GM21723 (cell line): Measurements from ENCODE around the gene RPL29.

Experiments
- ATAC-seq: cut with Tn5 transposase; IDR thresholded peaks from one replicate; pipeline ENCODE4 v1.9.1; 2021; ENCODE audit warnings: mild to moderate bottlenecking, moderate library complexity; ENCODE audit not compliant: unreplicated experiment

The RPL29 gene

DNA sequence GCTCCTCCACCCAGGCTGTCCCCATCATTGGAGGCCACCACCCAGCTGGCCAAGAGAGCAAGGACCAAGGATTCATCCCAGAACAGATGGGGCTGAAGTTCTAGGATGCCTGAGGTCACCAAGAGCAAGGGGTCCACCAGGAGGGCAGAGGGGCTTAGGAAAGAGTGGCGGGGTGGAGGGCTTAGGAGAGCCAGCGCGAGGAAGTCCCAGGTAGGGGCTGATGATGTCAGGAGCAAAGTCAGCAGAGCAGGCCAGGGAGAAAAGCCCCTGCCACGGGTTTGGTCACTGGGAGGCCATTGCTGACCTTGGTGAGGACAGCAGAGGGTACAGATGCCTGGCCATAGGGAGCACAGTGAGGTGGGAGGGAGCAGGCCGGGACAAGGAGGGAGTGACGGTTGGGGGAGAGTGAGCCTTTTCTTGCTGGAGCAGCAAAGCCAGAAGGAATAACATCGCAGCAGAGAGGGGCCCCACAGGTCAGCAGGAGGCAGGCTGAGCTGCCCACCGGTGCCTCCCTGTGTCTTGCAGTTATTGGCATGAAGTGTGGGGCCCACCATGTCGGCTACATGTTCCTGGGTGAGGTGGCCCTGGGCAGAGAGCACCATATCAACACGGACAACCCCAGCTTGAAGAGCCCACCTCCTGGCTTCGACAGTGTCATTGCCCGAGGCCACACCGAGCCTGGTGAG is 48.3 kb downstream of the RPL29 start:
- no peak for ATAC-seq

DNA sequence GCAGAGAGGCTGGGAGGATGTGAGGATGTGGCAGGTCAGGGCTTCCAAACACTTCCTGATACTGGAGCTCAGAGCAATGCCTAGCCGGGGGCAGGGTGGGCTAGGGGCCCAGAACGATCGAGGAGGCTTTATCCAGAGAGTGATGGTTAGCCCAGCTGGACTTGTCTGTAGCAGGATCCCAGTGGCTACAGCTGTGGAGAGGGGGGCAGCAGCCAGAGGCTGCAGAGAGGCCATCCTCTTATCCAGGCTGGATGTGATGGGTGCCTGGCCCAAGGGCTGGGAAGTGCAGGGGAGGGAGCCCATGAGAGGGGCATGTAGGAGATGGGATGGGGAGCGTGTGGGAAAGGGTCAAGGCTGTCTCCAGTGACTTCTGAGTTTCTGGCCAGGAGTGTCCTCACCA is 48.9 kb downstream of the RPL29 start:
- ATAC-seq = no peak

DNA sequence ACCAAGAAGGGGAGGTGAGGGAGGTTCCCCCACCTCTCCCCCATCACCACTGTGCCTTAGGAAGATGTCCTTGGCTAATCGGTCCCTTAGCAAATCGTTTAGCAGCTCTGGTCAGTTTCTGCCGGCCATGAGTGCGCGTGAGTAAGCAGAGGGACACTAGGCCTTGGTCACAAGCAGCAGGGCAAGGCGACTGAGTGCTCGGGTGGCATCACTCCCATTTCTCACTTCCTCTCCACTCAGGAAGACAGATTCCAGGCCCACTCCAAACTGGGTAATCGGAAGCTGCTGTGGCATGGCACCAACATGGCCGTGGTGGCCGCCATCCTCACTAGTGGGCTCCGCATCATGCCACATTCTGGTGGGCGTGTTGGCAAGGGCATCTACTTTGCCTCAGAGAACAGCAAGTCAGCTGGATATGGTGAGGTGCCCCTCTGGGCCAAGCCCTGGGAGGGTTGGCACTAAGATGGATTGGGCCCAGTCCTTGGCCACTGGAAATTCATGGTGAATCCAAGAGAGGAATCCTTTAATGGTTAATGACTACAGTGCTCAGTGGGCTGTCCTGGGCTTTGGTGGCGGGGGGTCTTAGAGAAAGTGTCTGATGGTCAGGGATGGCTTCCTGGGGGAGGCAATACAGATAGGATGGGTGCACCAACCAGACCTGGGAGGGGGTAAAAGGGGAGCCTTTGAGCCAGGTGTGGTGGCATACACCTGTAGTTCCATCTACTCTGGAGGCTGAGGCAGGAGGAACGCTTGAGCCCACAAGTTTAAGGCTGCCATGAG is 49.6 kb downstream of the RPL29 start:
- no peak for ATAC-seq

DNA sequence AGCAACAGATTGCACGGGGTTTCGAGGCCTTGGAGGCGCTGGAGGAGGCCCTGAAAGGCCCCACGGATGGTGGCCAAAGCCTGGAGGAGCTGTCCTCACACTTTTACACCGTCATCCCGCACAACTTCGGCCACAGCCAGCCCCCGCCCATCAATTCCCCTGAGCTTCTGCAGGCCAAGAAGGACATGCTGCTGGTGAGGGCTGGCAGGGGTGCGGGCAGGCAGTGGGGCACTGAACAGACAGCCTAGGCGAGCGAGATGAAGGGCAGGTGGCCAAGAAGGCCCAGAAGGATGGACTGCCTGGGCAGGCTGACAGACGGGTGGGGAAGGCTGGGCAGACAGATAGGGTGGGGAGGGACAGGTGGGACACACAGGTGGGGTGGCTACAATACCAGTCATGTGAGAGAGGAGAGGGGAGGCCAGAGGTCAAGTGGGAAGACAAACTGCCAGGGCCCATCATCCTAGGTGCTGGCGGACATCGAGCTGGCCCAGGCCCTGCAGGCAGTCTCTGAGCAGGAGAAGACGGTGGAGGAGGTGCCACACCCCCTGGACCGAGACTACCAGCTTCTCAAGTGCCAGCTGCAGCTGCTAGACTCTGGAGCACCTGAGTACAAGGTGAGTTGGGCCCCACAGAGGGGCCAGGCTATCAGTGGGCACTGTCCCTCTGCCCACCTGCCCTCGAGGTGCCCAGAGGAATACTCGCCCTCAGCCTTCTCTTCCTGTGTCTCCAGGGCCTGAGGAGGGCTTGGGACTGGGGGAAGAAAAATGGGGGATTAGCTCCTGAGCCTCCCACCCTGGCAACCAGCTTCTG is 50.5 kb downstream of the RPL29 start:
- ATAC-seq = no peak

DNA sequence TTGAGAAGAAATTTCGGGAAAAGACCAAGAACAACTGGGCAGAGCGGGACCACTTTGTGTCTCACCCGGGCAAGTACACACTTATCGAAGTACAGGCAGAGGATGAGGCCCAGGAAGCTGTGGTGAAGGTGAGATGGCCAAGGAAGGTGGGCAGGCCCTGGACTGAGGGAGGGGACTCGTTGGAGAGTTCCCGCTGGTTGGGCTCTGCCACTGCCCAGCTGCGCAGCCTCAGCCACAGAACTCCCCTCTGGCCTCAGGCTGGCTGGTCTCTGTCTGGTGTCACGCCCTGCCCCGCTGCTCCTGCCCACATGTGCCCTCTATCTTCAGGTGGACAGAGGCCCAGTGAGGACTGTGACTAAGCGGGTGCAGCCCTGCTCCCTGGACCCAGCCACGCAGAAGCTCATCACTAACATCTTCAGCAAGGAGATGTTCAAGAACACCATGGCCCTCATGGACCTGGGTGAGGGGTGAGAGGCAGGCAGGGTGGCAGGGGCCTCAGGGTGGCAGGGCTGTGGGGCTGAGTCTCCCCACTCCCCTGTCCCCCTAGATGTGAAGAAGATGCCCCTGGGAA is 51.2 kb downstream of the RPL29 start:
- ATAC-seq = no peak
